ENCODE measurements around the gene TIMM44.

- TF ChIP-seq CTCF (IDR thresholded peaks at IDR 0.05) (no peak), POLR2A (IDR thresholded peaks at IDR 0.05) (no peak)
Measured at GRCh38 chr19:7983995-7984837, 40.8 kb upstream of the TIMM44 start.
